Liver (tissue), 3 donors: ENCODE measurements around the gene NOL4L.

ENCODE experiments used
- EGR1 ChIP-seq, 2 donors: IDR thresholded peaks; 2 replicates each; pipeline ENCODE4 v1.6.1; 2016 to 2018; ENCODE audit warnings: antibody characterized with exemption in 2 of 2, low read depth in 2 of 2
- HNF4A ChIP-seq, 2 donors: conservative IDR thresholded peaks; 2 replicates each; pipeline ENCODE4 v1.6.1; 2016; ENCODE audit warnings: antibody characterized with exemption in 2 of 2, mild to moderate bottlenecking in 2 of 2
- HNF4G ChIP-seq: IDR thresholded peaks from 2 replicates; pipeline ENCODE4 v1.6.1; 2016; ENCODE audit warnings: antibody characterized with exemption
- JUND ChIP-seq, 2 donors: IDR thresholded peaks; 2 replicates each; pipeline ENCODE4 v1.6.1; 2016; ENCODE audit warnings: antibody characterized with exemption in 2 of 2
- RAD21 ChIP-seq, 2 donors: IDR thresholded peaks; 2 replicates each; pipeline ENCODE4 v1.6.1; 2016; ENCODE audit warnings: antibody characterized with exemption in 2 of 2, mild to moderate bottlenecking in 2 of 2
- SP1 ChIP-seq: IDR thresholded peaks from 2 replicates; pipeline ENCODE4 v1.6.1; 2018; ENCODE audit warnings: antibody characterized with exemption, mild to moderate bottlenecking
- TAF1 ChIP-seq: conservative IDR thresholded peaks from 2 replicates; pipeline ENCODE4 v1.6.1; 2016; ENCODE audit warnings: antibody characterized with exemption, mild to moderate bottlenecking
- TF ChIP-seq, protein P1 (sequence below): fragments of 150-350 bp; IDR thresholded peaks from 2 replicates; pipeline ENCODE4 v1.5.1; 2017; ENCODE audit warnings: improper control_type of control experiment, low read depth, low read length; ENCODE audit not compliant: missing input control
- TF ChIP-seq, protein P2 (sequence below): IDR thresholded peaks from 2 replicates; pipeline ENCODE4 v1.6.1; 2016; ENCODE audit warnings: antibody characterized with exemption, mild to moderate bottlenecking
- TF ChIP-seq, protein P3 (sequence below): IDR thresholded peaks from 2 replicates; pipeline ENCODE4 v1.6.1; 2016; ENCODE audit warnings: antibody characterized with exemption
- TF ChIP-seq, protein P4 (sequence below): IDR thresholded peaks from 2 replicates; pipeline ENCODE4 v1.6.1; 2016; ENCODE audit warnings: antibody characterized with exemption
- donor health status: healthy.
- donor health status: healthy.

DNA sequence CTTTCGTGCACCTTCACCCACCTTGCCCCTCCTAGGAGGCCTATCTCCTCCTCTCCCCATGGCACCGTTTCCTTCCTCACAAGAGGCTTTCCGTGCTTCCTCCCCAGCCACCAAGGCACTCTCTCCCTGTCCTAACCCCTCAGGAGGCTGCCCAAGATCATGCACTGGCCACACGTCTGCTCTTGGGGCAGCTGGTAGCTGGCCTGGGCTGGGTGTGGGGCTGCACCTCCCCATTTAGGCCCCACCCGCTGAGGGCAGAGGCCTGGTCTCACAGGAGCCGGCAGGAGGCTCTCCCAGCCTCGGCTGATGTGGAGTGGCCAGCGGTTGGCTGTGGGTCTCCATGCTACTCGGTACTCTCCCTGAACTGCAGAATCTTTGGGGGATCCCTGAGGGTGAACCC lies 13.6 kb downstream of the NOL4L start:
- TF ChIP-seq, protein P1, sequence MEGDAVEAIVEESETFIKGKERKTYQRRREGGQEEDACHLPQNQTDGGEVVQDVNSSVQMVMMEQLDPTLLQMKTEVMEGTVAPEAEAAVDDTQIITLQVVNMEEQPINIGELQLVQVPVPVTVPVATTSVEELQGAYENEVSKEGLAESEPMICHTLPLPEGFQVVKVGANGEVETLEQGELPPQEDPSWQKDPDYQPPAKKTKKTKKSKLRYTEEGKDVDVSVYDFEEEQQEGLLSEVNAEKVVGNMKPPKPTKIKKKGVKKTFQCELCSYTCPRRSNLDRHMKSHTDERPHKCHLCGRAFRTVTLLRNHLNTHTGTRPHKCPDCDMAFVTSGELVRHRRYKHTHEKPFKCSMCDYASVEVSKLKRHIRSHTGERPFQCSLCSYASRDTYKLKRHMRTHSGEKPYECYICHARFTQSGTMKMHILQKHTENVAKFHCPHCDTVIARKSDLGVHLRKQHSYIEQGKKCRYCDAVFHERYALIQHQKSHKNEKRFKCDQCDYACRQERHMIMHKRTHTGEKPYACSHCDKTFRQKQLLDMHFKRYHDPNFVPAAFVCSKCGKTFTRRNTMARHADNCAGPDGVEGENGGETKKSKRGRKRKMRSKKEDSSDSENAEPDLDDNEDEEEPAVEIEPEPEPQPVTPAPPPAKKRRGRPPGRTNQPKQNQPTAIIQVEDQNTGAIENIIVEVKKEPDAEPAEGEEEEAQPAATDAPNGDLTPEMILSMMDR = no peak
- TF ChIP-seq, protein P2, sequence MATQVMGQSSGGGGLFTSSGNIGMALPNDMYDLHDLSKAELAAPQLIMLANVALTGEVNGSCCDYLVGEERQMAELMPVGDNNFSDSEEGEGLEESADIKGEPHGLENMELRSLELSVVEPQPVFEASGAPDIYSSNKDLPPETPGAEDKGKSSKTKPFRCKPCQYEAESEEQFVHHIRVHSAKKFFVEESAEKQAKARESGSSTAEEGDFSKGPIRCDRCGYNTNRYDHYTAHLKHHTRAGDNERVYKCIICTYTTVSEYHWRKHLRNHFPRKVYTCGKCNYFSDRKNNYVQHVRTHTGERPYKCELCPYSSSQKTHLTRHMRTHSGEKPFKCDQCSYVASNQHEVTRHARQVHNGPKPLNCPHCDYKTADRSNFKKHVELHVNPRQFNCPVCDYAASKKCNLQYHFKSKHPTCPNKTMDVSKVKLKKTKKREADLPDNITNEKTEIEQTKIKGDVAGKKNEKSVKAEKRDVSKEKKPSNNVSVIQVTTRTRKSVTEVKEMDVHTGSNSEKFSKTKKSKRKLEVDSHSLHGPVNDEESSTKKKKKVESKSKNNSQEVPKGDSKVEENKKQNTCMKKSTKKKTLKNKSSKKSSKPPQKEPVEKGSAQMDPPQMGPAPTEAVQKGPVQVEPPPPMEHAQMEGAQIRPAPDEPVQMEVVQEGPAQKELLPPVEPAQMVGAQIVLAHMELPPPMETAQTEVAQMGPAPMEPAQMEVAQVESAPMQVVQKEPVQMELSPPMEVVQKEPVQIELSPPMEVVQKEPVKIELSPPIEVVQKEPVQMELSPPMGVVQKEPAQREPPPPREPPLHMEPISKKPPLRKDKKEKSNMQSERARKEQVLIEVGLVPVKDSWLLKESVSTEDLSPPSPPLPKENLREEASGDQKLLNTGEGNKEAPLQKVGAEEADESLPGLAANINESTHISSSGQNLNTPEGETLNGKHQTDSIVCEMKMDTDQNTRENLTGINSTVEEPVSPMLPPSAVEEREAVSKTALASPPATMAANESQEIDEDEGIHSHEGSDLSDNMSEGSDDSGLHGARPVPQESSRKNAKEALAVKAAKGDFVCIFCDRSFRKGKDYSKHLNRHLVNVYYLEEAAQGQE = no peak
- TF ChIP-seq JUND (IDR thresholded peaks at IDR 0.05) = no peak
- TF ChIP-seq TAF1 = no peak
- TF ChIP-seq EGR1 (IDR thresholded peaks at IDR 0.05; ENCODE audit: low read depth in 2 of 2) = no peak
- TF ChIP-seq RAD21 (IDR thresholded peaks at IDR 0.05) = no peak
- TF ChIP-seq, protein P3, sequence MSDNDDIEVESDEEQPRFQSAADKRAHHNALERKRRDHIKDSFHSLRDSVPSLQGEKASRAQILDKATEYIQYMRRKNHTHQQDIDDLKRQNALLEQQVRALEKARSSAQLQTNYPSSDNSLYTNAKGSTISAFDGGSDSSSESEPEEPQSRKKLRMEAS = no peak
- TF ChIP-seq, protein P4, sequence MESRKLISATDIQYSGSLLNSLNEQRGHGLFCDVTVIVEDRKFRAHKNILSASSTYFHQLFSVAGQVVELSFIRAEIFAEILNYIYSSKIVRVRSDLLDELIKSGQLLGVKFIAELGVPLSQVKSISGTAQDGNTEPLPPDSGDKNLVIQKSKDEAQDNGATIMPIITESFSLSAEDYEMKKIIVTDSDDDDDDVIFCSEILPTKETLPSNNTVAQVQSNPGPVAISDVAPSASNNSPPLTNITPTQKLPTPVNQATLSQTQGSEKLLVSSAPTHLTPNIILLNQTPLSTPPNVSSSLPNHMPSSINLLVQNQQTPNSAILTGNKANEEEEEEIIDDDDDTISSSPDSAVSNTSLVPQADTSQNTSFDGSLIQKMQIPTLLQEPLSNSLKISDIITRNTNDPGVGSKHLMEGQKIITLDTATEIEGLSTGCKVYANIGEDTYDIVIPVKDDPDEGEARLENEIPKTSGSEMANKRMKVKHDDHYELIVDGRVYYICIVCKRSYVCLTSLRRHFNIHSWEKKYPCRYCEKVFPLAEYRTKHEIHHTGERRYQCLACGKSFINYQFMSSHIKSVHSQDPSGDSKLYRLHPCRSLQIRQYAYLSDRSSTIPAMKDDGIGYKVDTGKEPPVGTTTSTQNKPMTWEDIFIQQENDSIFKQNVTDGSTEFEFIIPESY = no peak
- no peak for TF ChIP-seq SP1
- TF ChIP-seq HNF4G = no peak
- no peak for TF ChIP-seq HNF4A (conservative IDR thresholded peaks at IDR 0.05)
